CD4-positive, alpha-beta T cell treated with Interleukin-10 for 1 hour (primary cell): Measurements from ENCODE around the gene CNTNAP2.
"Not testable (repeated sequence)": the region's sequence is repeated elsewhere in the genome, so short reads cannot be mapped to it uniquely, and the experiment has no call there.

Source experiments
- DNase-seq: peaks from one replicate; pipeline ENCODE4 v3.0.0-alpha.2; 2020

CNTNAP2 gene

DNA sequence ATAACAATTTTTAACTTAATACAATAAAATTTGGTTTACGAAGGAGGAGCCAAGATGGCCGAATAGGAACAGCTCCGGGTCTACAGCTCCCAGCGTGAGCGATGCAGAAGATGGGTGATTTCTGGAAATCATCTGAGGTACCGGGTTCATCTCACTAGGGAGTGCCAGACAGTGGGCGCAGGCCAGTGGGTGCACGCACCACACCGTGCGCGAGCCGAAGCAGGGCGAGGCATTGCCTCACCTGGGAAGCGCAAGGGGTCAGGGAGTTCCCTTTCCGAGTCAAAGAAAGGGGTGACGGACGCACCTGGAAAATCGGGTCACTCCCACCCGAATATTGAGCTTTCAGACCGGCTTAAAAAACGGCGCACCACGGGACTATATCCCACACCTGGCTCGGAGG is 789.1 kb downstream of the CNTNAP2 start:
- not testable (repeated sequence) for DNase-seq

- no peak for DNase-seq
Measured at GRCh38 chr7:146922782-146923181, 806.2 kb downstream of the CNTNAP2 start.

- DNase-seq = no peak
Measured at GRCh38 chr7:146926841-146927240, 810.2 kb downstream of the CNTNAP2 start.

- DNase-seq = no peak
Measured at GRCh38 chr7:146937836-146938235, 821.2 kb downstream of the CNTNAP2 start.

DNA sequence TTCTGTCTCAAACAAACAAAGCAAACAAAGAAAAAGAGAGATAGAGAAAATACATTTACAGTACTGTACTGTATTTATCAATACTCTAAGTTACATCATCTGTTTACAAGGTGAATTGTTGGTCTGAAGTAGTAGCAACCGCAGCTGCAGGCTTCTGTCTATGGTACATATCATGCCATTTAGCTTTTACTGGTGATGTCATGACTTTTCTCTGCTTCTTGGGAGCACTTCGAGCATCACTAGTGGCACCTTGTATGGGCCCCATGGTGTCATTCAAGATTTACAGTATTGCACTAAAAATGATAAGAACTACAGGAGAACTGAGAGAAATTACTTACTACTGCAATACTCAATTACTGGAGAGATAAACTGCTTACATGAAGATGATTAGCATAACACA is 826.9 kb downstream of the CNTNAP2 start:
- no peak for DNase-seq

- DNase-seq = no peak
Measured at GRCh38 chr7:146948703-146949102, 832.1 kb downstream of the CNTNAP2 start.

DNA sequence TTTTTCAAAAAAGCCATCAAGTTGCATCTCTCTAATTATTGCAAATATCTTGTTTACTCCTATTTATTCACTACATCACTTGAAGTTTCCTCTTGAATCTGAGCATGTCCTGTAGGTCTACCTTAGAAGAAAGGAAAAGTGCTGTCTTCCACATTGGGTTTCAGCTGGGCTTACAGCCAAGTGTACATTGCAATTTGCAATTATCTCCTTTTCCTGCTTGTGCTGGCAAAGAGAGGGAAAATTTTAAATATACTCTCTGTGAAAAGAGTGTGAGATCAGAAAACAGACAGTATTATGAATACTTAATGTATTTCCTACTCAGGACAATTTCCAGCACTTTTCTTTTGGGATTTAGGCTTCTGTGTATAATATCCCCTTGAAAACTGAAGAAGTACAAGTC is 839.7 kb downstream of the CNTNAP2 start:
- DNase-seq = no peak

GRCh38 chr7:146956853-146957252 is 840.3 kb downstream of the CNTNAP2 start:
- DNase-seq = no peak

DNA sequence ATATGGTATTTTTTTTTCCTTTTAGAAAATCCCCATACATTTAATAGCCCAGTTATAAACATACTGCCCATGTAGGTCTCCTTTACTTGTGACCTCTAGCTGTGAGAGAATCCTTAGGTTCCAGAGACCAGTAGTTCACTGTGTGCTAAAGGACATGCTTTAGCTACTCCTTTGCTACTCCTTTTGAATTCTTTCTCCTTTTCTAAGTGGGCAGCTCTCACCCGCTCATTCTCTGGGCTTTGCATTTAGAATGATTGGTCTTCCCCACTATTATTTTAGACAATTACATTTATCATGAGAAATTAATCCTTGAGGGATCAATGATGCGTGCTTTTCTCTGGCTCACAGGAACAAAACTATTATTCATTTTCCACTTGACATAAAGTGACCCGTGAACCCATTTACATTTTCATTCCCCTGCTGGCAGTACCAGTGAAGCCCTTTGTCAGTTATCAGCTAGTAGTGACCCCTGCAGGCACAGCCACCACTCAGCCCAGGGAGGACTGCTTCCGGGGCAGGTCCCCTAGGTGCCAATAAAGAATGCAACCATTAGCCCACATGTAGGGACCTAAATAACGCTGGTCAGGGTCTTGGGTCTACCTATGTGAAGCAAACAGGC is 844.3 kb downstream of the CNTNAP2 start:
- DNase-seq = no peak

- no peak for DNase-seq
Measured at GRCh38 chr7:146961617-146962016, 845.0 kb downstream of the CNTNAP2 start.

DNA sequence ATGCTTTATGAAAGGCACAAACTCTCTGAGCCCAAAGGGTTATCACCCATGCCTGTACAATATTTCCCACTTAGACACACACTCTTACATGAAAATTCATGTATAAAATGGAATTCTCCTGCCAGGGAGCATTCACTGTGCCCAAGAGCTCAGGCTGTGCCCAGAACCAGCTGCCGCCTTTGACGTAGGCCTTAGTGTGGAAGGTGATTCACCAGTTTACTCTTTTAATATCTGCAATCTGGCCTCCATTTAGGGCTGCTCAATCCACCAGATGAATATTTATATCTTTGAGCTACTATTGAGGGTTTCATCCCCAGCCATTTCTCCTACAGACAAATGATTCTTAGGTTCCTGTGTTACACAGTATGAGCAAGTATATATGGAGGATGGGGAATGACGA is 849.7 kb downstream of the CNTNAP2 start:
- no peak for DNase-seq

DNA sequence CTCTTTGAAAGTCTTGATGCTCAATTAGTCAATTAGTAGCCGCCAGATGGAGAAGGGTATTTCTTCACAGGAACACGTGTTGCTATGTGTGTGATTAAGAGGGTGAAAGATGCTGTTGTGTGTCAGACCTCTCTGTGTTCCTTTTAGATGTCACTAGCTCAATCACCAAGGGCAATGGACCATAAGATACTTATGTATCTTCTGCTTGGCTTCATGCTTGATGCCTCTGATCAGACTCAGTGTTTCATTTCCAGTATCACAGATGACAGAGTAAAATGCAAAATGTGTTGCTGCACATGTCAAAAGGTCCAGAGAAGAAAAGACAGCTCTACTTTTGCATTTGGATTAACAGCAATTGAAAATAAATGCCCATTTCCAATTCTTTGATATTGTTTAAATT is 865.9 kb downstream of the CNTNAP2 start:
- DNase-seq = no peak

DNA sequence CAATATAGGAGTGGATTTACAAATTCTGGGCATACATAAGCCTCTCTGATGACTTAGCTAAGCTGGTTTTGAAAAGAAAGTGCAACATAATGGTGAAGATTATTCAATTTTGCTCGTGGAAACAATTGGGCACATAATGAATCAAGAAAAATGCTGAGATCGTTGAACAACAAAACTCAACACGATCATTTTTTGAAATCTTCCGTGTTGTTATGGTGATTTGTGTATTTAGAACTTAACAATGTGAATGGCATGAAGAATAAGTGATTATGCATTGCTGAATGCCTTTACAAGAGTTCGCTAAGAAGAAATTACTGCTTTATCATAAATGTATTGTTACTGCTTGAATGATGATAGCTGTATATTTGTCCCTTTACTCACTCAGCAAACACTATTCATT is 875.0 kb downstream of the CNTNAP2 start:
- DNase-seq = no peak

DNA sequence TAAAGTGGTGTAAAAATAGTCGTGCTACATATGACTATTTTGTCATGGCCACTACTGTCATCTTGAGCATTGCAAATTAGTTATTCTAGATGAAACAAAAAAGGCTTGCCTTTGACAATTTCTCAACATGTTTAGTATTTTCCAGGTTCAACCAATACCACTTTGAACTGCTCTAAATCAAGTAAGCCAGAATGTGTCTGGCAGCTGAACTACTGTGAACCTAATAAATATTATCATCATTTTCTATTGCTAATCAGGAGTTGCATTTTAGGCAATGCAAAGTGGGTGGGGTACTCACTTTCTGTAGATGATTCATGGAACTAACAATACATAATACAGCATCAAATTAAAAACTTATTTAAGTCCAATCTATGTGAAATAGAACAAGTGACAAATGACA is 877.2 kb downstream of the CNTNAP2 start:
- no peak for DNase-seq

GRCh38 chr7:147008530-147008929 is 891.9 kb downstream of the CNTNAP2 start:
- no peak for DNase-seq

DNA sequence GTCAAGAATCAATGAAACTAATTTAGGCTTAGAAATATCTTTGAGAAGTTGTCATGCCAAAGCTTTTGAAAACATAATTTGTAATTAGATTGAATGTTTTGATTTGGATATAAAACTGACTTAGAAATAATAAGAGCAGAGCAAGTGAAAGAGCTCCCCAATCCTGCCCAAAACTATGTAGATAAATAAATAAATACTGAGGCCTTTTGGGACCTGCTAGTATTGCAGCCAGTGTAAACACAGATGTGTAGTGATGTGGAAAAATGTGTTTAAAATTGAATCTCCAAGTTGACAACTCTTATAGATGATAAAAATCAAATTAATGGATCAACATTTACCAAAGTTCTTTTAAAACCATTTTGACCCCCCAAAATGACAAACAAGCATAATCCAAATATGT is 896.1 kb downstream of the CNTNAP2 start:
- DNase-seq = no peak

DNA sequence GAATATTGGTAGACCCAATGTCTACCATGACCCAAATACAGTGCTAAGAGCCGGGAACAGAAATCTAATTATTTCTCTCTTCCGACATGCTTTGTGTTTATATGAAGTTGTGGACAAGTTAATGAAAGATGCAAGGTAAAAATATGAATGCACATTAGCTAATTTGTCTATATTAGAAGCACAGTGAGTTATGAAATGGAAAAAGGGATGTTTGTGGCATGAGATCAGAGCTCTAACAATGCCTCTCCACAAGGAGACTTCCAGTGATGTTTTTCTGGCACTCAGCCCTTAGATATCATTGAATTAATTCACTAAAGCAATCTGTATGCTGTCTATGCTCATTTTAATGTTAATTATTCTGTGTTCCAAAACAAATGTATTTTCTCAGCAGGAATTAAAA is 897.2 kb downstream of the CNTNAP2 start:
- DNase-seq = no peak

- DNase-seq = no peak
Measured at GRCh38 chr7:147014286-147014955, 897.8 kb downstream of the CNTNAP2 start.

- DNase-seq = no peak
Measured at GRCh38 chr7:147015999-147016398, 899.4 kb downstream of the CNTNAP2 start.

- no peak for DNase-seq
Measured at GRCh38 chr7:147022056-147022455, 905.5 kb downstream of the CNTNAP2 start.

DNA sequence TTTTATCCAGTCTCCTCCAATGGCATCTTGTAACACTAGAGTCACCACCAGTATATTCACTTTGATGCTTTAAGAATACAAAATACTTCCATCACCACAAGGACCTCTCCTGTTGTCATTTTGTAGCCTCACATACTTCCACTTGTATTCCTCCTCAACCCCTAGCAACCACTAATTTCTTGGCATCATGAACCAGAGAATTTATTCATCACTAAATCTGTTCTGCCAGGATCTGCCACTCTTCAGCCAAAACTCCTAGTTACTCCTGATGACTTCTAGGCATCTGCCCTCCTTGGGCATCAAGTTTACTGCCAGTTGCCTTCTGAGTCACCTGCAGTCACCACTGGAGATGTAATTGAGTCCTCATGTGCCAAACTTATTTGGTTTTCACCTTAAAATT is 906.8 kb downstream of the CNTNAP2 start:
- no peak for DNase-seq

GRCh38 chr7:147029953-147030352 is 913.4 kb downstream of the CNTNAP2 start:
- no peak for DNase-seq

DNA sequence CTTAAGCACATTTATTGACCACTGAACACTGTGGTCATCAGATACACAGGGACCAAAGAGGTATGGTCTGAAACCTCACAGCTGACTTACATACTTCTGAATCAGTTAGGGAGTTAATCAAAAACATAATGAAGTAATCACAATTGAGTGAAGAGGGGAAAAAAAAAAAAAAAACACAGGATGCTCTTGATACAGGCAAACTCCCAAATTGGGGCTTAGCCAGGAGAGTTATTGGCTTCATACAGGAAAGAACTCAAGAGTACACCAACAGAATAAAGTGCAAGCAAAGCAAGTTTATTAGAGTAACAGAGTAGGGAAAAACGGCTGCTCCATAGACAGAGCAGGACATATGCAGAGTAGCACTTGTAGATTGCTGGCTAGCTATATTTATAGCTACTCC is 917.0 kb downstream of the CNTNAP2 start:
- DNase-seq = no peak

DNA sequence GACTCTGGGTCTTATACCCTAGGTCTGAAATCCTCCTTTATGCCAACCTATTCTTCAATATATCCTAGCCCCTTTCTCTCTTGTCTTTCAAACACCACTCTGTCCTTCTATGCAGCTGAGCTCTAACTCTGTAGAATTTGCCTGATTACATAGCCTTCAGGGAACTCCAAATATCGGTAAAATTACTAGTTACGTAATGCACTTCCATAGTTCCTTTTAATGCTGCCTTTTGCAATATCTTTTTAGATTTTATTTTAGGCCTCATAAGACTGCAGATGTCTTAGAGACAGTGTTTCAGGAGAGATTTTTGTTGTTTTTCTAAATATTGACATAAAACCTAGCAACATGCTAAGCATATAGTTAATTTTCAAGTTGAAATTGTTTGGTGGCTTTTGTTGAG is 924.8 kb downstream of the CNTNAP2 start:
- no peak for DNase-seq

GRCh38 chr7:147044941-147045340 is 928.3 kb downstream of the CNTNAP2 start:
- no peak for DNase-seq
